Gastroesophageal sphincter (tissue), 4 donors: ENCODE data around the gene TLL1. TPM values are rescaled to one million over a fixed set of nuclear protein-coding genes. Genes with fewer than 3 reads are reported as not detected.

Experiments
- ATAC-seq: fragments of 150-250 bp; one replicate; pipeline ENCODE4 v1.9.1; 2016; ENCODE audit warnings: mild to moderate bottlenecking, moderate library complexity
- H3K27ac ChIP-seq, 4 donors: fragments of 200-600 bp; sonication (generic) in 3 of 4; 1 replicate in 3 of 4; 2 replicates in 1 of 4; pipeline ENCODE4 v1.5.1; 2016 to 2019
- H3K27me3 ChIP-seq: fragments of 200-600 bp; sonication (generic); one replicate; pipeline ENCODE4 v1.5.1; 2019
- H3K36me3 ChIP-seq, 2 donors: fragments of 200-600 bp; sonication (generic); one replicate each; pipeline ENCODE4 v1.5.1; 2019; ENCODE audit warnings: control low read depth in 1 of 2
- H3K4me1 ChIP-seq, 3 donors: fragments of 200-600 bp; sonication (generic); 1 replicate in 2 of 3; 2 replicates in 1 of 3; pipeline ENCODE4 v1.5.1; 2016 to 2019; ENCODE audit warnings: control low read depth in 2 of 3
- H3K4me3 ChIP-seq, 2 donors: fragments of 200-600 bp; sonication (generic); one replicate each; pipeline ENCODE4 v1.5.1; 2019; ENCODE audit warnings: mild to moderate bottlenecking in 1 of 2, moderate library complexity in 1 of 2
- H3K9me3 ChIP-seq, 3 donors: fragments of 200-600 bp; sonication (generic); one replicate each; pipeline ENCODE4 v1.5.1; 2017 to 2019; ENCODE audit warnings: control low read depth in 2 of 3
- EP300 ChIP-seq: sonication (generic); formaldehyde crosslinking; IDR thresholded peaks from one replicate; pipeline ENCODE4 v1.6.1; 2017; ENCODE audit warnings: antibody characterized with exemption, mild to moderate bottlenecking
- POLR2A ChIP-seq, 2 donors: fragments of 450-650 bp; IDR thresholded peaks; one replicate each; pipeline ENCODE4 v1.6.1; 2017; ENCODE audit warnings: antibody characterized with exemption in 2 of 2, mild to moderate bottlenecking in 2 of 2, moderate library complexity in 1 of 2
- POLR2AphosphoS5 ChIP-seq: sonication (generic); formaldehyde crosslinking; IDR thresholded peaks from one replicate; pipeline ENCODE4 v1.6.1; 2017; ENCODE audit warnings: antibody characterized with exemption
- WGBS, 2 donors: methylation state at CpG; one replicate each; pipeline ENCODE4 v1.1.5; 2018; ENCODE audit warnings: low coverage in 1 of 2; 5-methylcytosine and 5-hydroxymethylcytosine counted together
- total RNA-seq, 4 donors: library from RNA; depleted of rRNA; stranded (reverse); fragments of >200 nt; gene quantifications; one replicate each; pipeline ENCODE4 v1.1.0, GENCODE V29; 2016
- TF ChIP-seq, protein P1 (sequence below), 4 experiments: fragments of 200-600 bp in 2 of 4; fragments of 450-650 bp in 2 of 4; sonication (generic) in 1 of 4; IDR thresholded peaks; one replicate each; pipeline ENCODE4 v1.5.1; 2017 to 2019; ENCODE audit warnings: antibody characterized with exemption in 4 of 4, mild to moderate bottlenecking in 2 of 4, moderate library complexity in 2 of 4

TLL1 gene
- total RNA-seq, result 1 to 10 TPM; 7.0 to 9.3 (median 8.6) TPM

DNA sequence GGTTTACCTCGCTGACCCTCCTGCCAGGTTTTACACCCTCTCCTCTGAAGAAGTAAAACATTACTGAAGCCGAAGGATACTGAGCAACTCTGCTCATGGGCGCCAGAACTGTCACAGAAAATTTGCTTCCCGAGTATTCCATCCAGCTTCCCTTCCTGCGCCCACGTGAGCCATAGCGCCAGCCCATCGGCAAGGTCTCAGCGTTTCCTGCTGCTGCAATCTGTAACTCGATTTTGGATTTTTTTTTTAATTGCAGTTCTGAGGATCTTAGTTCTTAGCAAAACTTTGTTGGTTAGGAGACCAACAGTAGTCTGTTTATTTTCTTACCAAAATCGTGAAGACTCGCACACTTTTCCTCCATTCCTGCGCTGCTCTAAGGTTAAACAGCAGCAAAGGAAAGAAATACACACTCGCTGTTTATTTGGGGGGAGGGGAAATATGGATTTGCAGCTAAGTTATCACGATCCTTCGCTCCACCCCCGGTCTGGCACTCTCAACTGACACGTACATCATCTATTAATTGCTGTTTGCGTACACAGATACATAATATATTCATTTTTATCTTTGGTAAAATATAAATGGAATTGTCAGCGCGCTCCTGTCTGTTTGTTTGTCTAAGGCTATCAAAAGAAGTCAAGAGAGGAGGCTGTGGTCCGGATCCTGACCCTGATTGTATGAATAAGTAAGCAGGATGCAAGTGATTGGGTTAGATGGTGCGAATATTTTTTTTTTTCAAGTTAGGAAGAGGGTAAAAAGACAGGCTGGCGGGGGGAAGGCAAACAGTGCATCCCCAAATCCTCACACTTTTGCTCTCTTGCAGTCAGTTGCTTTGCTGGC lies at the start of gene TLL1:
Gene TLL1, plus strand, starts transcription at position 777 of the 837 bp plus-strand sequence. CDS start 668 bp downstream, outside the sequence.
- Histone ChIP-seq H3K4me3 (peak within 1 kb of the TSS; percentile 40 to 62), H3K36me3 (no peaks in the 10 kb centered on the region), H3K27me3 (peaks cover 4% of the 10 kb centered on the region), H3K27ac (peak within 1 kb of the TSS in 3 of 4 donors; percentile 79 to 82 (median 81)), H3K4me1 (peaks cover 0 to 38% (median 0%) of the 10 kb centered on the region in 3 donors), H3K9me3 (no peaks in the 10 kb centered on the region)
- WGBS, 2 donors, result 2 to 3% methylated on average over 23 to 24 of the region's 24 CpGs
- ATAC-seq, result no peak
- TF ChIP-seq POLR2AphosphoS5 (no peak), EP300 (no peak), POLR2A (IDR thresholded peaks at IDR 0.05) (no peak)
- TF ChIP-seq, protein P1, sequence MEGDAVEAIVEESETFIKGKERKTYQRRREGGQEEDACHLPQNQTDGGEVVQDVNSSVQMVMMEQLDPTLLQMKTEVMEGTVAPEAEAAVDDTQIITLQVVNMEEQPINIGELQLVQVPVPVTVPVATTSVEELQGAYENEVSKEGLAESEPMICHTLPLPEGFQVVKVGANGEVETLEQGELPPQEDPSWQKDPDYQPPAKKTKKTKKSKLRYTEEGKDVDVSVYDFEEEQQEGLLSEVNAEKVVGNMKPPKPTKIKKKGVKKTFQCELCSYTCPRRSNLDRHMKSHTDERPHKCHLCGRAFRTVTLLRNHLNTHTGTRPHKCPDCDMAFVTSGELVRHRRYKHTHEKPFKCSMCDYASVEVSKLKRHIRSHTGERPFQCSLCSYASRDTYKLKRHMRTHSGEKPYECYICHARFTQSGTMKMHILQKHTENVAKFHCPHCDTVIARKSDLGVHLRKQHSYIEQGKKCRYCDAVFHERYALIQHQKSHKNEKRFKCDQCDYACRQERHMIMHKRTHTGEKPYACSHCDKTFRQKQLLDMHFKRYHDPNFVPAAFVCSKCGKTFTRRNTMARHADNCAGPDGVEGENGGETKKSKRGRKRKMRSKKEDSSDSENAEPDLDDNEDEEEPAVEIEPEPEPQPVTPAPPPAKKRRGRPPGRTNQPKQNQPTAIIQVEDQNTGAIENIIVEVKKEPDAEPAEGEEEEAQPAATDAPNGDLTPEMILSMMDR (IDR thresholded peaks at IDR 0.05), result no peak

DNA sequence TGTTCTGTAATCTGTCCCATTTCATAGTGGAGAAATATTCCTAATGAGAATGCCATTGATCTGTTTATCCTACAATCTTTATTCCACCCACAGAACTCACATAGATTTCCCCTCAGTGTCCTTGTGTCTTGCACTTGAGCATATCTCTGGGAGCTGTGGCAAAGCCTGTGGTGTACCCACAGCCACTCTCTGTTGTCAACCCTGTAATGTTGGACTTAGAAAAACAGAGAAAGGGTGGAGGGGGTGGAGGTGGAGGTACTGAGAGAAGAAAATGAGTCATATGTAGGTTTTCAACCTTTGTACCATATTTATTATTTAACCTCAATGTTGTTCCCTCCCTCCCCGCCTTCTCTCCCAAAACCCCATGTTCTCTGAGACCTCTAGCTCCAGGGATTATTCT lies 46.9 kb upstream of the TLL1 start:
- peaks cover 0 to 10% (median 0%) of the 10 kb centered on the region in 3 donors for H3K9me3 ChIP-seq
- WGBS, 2 donors, result 80 to 92% methylated on average over 1 of the region's 1 CpG
- TF ChIP-seq EP300, result no peak
- no peak for TF ChIP-seq POLR2AphosphoS5
- no peak for TF ChIP-seq POLR2A (IDR thresholded peaks at IDR 0.05)
- TF ChIP-seq, protein P1 (IDR thresholded peaks at IDR 0.05), result no peak
- no peak overlapping the region for H3K27ac ChIP-seq
- H3K27me3 ChIP-seq, result no peaks in the 10 kb centered on the region
- no peaks in the 10 kb centered on the region for H3K36me3 ChIP-seq
- H3K4me3 ChIP-seq, result no peak overlapping the region
- ATAC-seq, result no peak
- H3K4me1 ChIP-seq, result no peaks in the 10 kb centered on the region

DNA sequence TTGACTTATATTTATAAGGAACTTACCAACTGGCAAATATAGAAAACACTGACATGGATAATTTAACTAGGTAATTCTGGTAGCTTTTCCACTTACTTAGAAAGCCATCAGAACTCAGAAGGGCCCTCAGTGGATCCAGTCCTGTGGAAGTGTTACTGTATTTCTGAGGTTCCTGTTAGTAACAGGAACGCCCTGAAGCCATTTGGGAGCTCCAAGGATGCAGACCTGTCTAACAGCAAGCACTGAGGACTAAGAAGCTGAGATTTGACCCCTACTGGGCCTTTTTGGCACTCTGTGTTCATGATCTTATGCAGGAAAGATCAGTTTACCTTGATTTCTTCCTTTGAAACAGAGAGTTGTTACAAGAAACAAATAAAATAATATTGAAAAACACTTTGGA lies 46.0 kb upstream of the TLL1 start:
- no peaks in the 10 kb centered on the region for H3K27me3 ChIP-seq
- no peak overlapping the region for H3K4me3 ChIP-seq
- ATAC-seq, result no peak
- WGBS, 2 donors, result 67% methylated on average over 1 of the region's 1 CpG; no CpG with 5 or more reads in 1 of the 2 donors
- TF ChIP-seq POLR2AphosphoS5, result no peak
- TF ChIP-seq, protein P1 (IDR thresholded peaks at IDR 0.05), result no peak
- TF ChIP-seq EP300, result no peak
- no peak for TF ChIP-seq POLR2A (IDR thresholded peaks at IDR 0.05)
- no peaks in the 10 kb centered on the region for H3K36me3 ChIP-seq
- H3K9me3 ChIP-seq, result peaks cover 0 to 10% (median 0%) of the 10 kb centered on the region in 3 donors
- no peak overlapping the region for H3K27ac ChIP-seq
- H3K4me1 ChIP-seq, result no peaks in the 10 kb centered on the region

DNA sequence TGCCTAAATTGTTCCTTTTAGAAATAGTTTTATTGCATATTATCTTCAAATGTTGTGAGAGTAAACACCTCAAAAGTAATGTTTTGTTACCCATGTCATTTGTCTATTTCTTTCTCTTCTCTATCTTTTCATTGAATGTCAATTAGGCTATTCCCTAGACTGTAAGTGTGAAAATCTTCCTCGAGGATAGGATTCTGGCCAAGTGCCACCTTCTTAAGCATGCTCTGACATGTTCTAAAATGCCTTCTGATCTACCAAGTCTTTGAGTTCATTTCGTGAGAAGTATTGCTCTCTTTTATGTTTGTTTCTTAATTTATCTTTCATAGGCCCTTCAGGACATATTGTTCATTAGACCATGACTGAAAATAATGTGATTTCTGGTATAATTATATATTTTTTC lies 44.1 kb upstream of the TLL1 start:
- WGBS, 2 donors, result 21 to 35% methylated on average over 2 of the region's 2 CpGs
- no peaks in the 10 kb centered on the region for H3K36me3 ChIP-seq
- H3K4me1 ChIP-seq, result no peaks in the 10 kb centered on the region
- no peak overlapping the region for H3K4me3 ChIP-seq
- no peaks in the 10 kb centered on the region for H3K27me3 ChIP-seq
- ATAC-seq, result no peak
- H3K9me3 ChIP-seq, result no peaks in the 10 kb centered on the region
- TF ChIP-seq, protein P1 (IDR thresholded peaks at IDR 0.05), result no peak
- TF ChIP-seq EP300 (no peak), POLR2AphosphoS5 (no peak), POLR2A (IDR thresholded peaks at IDR 0.05) (no peak)
- H3K27ac ChIP-seq, result no peak overlapping the region

DNA sequence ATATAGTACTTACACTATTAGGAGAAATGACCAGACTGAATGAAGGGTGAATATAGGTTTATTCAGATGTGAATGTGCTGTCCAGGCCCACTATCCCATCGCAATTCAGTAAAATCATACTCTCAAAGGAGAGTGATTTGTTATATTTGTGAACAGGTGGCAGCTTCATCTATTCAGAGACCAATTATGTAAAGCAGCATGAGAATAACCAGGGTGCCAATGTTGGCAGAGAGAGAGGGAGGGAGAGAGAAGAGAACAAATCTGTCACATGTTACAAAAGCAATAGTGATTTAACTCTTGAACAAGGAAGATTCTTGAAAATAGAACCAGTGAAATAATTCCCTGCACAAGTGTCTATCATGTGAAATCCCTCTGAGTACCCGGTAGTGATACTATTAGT lies 38.9 kb upstream of the TLL1 start:
- H3K4me3 ChIP-seq, result no peak overlapping the region
- ATAC-seq, result no peak
- H3K27ac ChIP-seq, result no peak overlapping the region
- no peaks in the 10 kb centered on the region for H3K9me3 ChIP-seq
- no peaks in the 10 kb centered on the region for H3K36me3 ChIP-seq
- no peaks in the 10 kb centered on the region for H3K4me1 ChIP-seq
- TF ChIP-seq POLR2AphosphoS5, result no peak
- no peak for TF ChIP-seq POLR2A (IDR thresholded peaks at IDR 0.05)
- TF ChIP-seq EP300, result no peak
- TF ChIP-seq, protein P1 (IDR thresholded peaks at IDR 0.05), result no peak
- H3K27me3 ChIP-seq, result no peaks in the 10 kb centered on the region
- 85 to 86% methylated on average over 2 of the region's 2 CpGs for WGBS, 2 donors
